Measurements from ENCODE around the gene GSDMA.
"Not testable (repeated sequence)": the region's sequence is repeated elsewhere in the genome, so short reads cannot be mapped to it uniquely, and the experiment has no call there.

GSDMA gene

DNA sequence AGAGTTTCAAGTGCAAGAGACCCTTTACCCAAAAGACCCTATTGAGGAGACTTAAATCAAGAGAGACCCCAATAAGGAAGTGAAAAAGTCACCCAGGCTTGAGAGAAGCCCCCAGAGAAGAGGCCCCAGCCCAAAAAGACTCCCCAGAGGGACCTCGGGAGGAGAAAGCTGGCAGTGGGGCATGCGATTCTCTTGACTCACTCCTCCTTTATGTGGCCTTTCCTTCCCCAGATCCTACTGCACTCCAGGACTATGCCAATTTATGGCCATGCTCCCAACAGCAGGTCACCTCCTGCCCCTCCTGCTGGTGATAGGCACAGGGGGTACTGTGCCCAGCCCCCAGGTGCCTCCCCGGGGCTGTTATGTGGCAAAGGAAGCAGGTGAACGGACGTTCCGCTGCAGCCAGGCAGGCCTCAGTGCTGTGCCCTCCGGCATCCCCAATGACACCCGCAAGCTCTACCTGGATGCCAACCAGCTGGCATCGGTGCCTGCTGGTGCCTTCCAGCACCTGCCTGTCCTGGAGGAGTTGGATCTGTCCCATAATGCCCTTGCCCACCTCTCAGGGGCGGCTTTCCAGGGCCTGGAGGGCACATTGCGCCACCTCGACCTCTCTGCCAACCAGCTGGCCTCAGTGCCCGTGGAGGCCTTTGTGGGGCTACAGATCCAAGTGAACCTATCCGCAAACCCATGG lies 19.0 kb upstream of the GSDMA start:
- DNase-seq (ENCODE audit: extremely low read depth, insufficient read length): no peak
- H3K4me3 ChIP-seq (replicated peaks; ENCODE audit: low read depth, low read length): no peak overlapping the region
- H3K36me3 ChIP-seq (ENCODE audit: control insufficient read depth, insufficient read depth, low read length): no peaks in the 10 kb centered on the region
- TF ChIP-seq, protein P1, sequence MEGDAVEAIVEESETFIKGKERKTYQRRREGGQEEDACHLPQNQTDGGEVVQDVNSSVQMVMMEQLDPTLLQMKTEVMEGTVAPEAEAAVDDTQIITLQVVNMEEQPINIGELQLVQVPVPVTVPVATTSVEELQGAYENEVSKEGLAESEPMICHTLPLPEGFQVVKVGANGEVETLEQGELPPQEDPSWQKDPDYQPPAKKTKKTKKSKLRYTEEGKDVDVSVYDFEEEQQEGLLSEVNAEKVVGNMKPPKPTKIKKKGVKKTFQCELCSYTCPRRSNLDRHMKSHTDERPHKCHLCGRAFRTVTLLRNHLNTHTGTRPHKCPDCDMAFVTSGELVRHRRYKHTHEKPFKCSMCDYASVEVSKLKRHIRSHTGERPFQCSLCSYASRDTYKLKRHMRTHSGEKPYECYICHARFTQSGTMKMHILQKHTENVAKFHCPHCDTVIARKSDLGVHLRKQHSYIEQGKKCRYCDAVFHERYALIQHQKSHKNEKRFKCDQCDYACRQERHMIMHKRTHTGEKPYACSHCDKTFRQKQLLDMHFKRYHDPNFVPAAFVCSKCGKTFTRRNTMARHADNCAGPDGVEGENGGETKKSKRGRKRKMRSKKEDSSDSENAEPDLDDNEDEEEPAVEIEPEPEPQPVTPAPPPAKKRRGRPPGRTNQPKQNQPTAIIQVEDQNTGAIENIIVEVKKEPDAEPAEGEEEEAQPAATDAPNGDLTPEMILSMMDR (IDR thresholded peaks at IDR 0.05; ENCODE audit: insufficient read depth, low read length, poor library complexity, severe bottlenecking): no peak
- no peaks in the 10 kb centered on the region for H3K27me3 ChIP-seq (replicated peaks; ENCODE audit: control insufficient read depth, insufficient read depth, low read length)

DNA sequence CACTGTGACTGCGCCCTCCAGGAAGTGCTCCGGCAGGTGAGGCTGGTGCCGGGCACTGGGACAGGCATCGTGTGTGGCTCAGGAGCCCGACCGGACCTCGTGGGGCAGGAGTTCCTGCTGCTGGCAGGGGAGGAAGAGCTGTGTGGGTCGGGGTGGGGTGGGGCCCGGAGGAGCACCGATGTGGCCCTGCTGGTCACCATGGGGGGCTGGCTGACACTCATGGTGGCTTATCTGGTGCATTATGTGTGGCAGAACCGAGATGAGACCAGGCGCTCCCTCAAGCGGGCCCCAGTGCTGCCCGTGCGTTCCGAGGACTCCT lies 18.5 kb upstream of the GSDMA start:
- Histone ChIP-seq H3K27me3 (replicated peaks; ENCODE audit: control insufficient read depth, insufficient read depth, low read length) (no peaks in the 10 kb centered on the region), H3K4me3 (replicated peaks; ENCODE audit: low read depth, low read length) (no peak overlapping the region), H3K36me3 (ENCODE audit: control insufficient read depth, insufficient read depth, low read length) (no peaks in the 10 kb centered on the region)
- TF ChIP-seq, protein P1 (IDR thresholded peaks at IDR 0.05; ENCODE audit: insufficient read depth, low read length, poor library complexity, severe bottlenecking): no peak
- DNase-seq (ENCODE audit: extremely low read depth, insufficient read length): no peak

DNA sequence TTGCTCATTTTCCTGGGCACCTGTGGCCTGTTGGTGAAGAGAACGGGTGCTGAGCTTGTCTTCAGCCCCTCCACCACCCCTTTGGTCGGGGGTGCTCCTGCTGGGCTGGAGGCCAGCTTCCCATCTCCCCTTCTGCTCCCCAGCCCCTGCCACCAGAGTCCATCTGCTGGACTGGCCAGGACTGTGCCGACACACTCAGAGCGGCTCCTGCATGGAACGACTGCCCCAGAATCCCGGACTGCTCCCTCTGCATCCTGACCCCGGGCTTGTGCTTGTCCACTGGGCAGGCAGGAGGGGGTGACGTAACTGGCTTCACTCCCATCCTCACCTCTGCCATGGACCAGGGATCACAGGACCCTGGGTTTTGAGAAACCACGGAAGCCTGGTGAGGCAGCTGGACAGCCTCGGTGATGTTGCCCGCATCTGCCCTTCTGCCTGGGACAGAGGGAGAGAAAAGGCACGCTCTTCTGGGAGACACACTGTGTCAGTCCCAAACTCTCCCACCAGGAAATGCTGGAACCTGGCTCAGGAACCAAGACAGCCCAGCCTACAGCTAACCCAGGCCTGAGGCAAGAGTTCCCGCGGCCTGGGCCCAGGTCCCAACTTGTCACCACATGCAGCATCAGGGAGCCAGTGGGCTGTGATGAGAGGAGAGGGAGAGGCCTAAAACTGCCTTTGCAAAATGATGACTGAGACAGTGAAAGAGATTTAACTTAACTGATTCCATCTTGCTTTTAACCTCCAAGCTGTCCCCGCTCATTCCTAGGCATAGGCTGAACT lies 16.1 kb upstream of the GSDMA start:
- H3K36me3 ChIP-seq (ENCODE audit: control insufficient read depth, insufficient read depth, low read length): no peaks in the 10 kb centered on the region
- H3K27me3 ChIP-seq (replicated peaks; ENCODE audit: control insufficient read depth, insufficient read depth, low read length): no peaks in the 10 kb centered on the region
- DNase-seq (ENCODE audit: extremely low read depth, insufficient read length): no peak
- TF ChIP-seq, protein P1 (IDR thresholded peaks at IDR 0.05; ENCODE audit: insufficient read depth, low read length, poor library complexity, severe bottlenecking): no peak
- no peak overlapping the region for H3K4me3 ChIP-seq (replicated peaks; ENCODE audit: low read depth, low read length)

DNA sequence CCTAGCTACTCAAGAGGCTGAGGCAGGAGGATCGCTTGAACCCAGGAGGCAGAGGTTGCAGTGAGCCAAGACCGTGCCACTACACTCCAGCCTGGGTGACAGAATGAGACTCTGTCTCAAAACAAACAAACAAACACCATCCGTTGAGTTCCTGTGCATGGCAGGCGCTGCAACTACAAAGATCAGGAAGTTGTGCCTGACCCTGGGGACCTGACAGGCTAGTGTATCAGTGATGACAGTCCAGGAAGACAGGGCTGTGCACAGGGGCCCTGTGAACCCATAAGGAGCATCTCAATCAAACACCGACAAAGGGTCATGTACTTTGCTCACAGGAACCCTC lies 14.3 kb upstream of the GSDMA start:
- H3K36me3 ChIP-seq (ENCODE audit: control insufficient read depth, insufficient read depth, low read length); H3K4me3 ChIP-seq (replicated peaks; ENCODE audit: low read depth, low read length); H3K27me3 ChIP-seq (replicated peaks; ENCODE audit: control insufficient read depth, insufficient read depth, low read length); DNase-seq (ENCODE audit: extremely low read depth, insufficient read length): not testable (repeated sequence)

DNA sequence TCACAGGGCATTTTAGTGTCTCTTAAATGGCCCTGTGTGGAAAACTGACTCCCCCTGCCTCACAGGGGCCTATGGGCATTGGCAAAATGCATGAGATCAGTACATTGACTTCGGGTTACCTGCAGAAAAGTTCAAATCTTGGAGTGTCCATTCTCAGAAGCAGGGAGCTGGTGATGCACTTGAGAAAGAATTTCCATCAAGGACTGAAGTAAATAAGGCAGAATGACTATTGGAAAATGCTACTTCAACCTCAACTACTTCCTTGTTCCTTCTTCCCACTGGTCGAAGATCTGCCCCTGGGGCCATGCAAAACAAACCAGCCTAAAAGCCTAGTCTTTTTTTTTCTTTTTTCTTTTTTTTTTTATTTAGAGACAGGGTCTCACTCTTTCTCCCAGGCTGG lies 13.8 kb upstream of the GSDMA start:
- Histone ChIP-seq H3K4me3 (replicated peaks; ENCODE audit: low read depth, low read length) (no peak overlapping the region), H3K36me3 (ENCODE audit: control insufficient read depth, insufficient read depth, low read length) (no peaks in the 10 kb centered on the region), H3K27me3 (replicated peaks; ENCODE audit: control insufficient read depth, insufficient read depth, low read length) (no peaks in the 10 kb centered on the region)
- TF ChIP-seq, protein P1 (IDR thresholded peaks at IDR 0.05; ENCODE audit: insufficient read depth, low read length, poor library complexity, severe bottlenecking): no peak
- no peak for DNase-seq (ENCODE audit: extremely low read depth, insufficient read length)

DNA sequence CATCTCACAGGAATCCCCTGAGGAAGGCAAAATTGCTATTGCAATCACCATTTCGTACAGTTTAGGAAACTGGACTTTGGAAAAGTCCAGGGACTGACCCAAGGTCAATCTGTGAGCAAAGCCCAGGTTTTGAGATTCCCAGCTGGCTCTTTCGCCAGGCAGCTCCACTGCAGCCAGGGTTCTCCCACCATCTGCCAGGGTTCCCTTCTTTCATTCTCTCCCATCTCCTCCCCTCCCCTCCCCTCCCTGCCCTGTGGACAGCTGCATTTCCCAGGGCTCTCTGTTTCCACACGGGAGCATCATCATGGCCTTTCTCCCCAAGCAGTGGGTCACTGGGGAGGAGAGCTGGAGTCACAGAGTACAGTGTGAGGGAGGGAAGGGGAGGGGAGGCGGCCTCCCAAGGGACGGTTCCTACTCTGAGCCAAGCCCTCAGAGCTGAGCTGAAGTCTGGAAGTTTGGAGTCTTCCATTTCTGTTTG lies 11.9 kb upstream of the GSDMA start:
- Histone ChIP-seq H3K27me3 (replicated peaks; ENCODE audit: control insufficient read depth, insufficient read depth, low read length) (no peaks in the 10 kb centered on the region), H3K4me3 (replicated peaks; ENCODE audit: low read depth, low read length) (no peak overlapping the region), H3K36me3 (ENCODE audit: control insufficient read depth, insufficient read depth, low read length) (no peaks in the 10 kb centered on the region)
- TF ChIP-seq, protein P1 (IDR thresholded peaks at IDR 0.05; ENCODE audit: insufficient read depth, low read length, poor library complexity, severe bottlenecking): no peak
- no peak for DNase-seq (ENCODE audit: extremely low read depth, insufficient read length)

Data from GM06990 (cell line).